ENCODE data around the gene GALM. TPM values are rescaled to one million over a fixed set of nuclear protein-coding genes. Genes with fewer than 3 reads are reported as not detected.

Gene GALM
- total and polyA plus RNA-seq, 2 of the 13 experiments (the other 11 are each of a cell fraction or from before 2014, with no cell fraction given), result 65.5 to 90.0 TPM

- TF ChIP-seq ZFP41 (CRISPR knock-in tag; IDR thresholded peaks at IDR 0.05; ENCODE audit: borderline replicate concordance), result peak; percentile 38; the same call in 1 of the 2 replicates
- TF ChIP-seq POLR2AphosphoS2 (IDR thresholded peaks at IDR 0.05; ENCODE audit: low read depth, low read length), result peak; percentile 98
- no peak for TF ChIP-seq FOSL1 (CRISPR knock-in tag; IDR thresholded peaks at IDR 0.05; ENCODE audit: borderline replicate concordance)
- TF ChIP-seq ZNF761 (CRISPR knock-in tag; conservative IDR thresholded peaks at IDR 0.05), result no peak
- peak; percentile 81 for TF ChIP-seq IRF2 (CRISPR knock-in tag; IDR thresholded peaks at IDR 0.05)
- no peak for TF ChIP-seq ZBTB46 (CRISPR knock-in tag; IDR thresholded peaks at IDR 0.05; ENCODE audit: borderline replicate concordance)
- peak; percentile 86 for TF ChIP-seq ZNF350 (CRISPR knock-in tag; IDR thresholded peaks at IDR 0.05; ENCODE audit: borderline replicate concordance, low read depth)
- peak; percentile 97; the same call in 1 of the 2 replicates for TF ChIP-seq SSRP1 (CRISPR knock-in tag; IDR thresholded peaks at IDR 0.05)
- peak; percentile 56; the same call in 1 of the 2 replicates for TF ChIP-seq EED (CRISPR knock-in tag; IDR thresholded peaks at IDR 0.05)
- no peak for TF ChIP-seq ONECUT2 (CRISPR knock-in tag; IDR thresholded peaks at IDR 0.05)
- TF ChIP-seq PHF5A (CRISPR knock-in tag; IDR thresholded peaks at IDR 0.05; ENCODE audit: low read depth, unreplicated experiment), result peak; percentile 38
- no peak for TF ChIP-seq KAT2B (IDR thresholded peaks at IDR 0.05; ENCODE audit: borderline replicate concordance, low read depth, low read length)
- TF ChIP-seq ZNF335 (CRISPR knock-in tag; IDR thresholded peaks at IDR 0.05), result peak; percentile 62; the same call in 1 of the 2 replicates
- no peak for TF ChIP-seq MAFF (IDR thresholded peaks at IDR 0.05; ENCODE audit: low read depth, low read length)
- peak; percentile 5 for TF ChIP-seq ZNF572 (CRISPR knock-in tag; IDR thresholded peaks at IDR 0.05)
- no peak for TF ChIP-seq KIAA2018 (CRISPR knock-in tag; IDR thresholded peaks at IDR 0.05; ENCODE audit: borderline replicate concordance)
- TF ChIP-seq MAFK (conservative IDR thresholded peaks at IDR 0.05 in 1 of 2, IDR thresholded peaks at IDR 0.05 in 1 of 2; ENCODE audit: low read length in 2 of 2), result no peak
- no peak; the same call in none of the 2 replicates for TF ChIP-seq AKAP8 (CRISPR knock-in tag; IDR thresholded peaks at IDR 0.05)
- no peak for TF ChIP-seq ARNT (IDR thresholded peaks at IDR 0.05)
- TF ChIP-seq NAIF1 (CRISPR knock-in tag; IDR thresholded peaks at IDR 0.05; ENCODE audit: borderline replicate concordance), result peak; percentile 95
- peak; percentile 75; the same call in 1 of the 2 replicates for TF ChIP-seq ZNF562 (CRISPR knock-in tag; IDR thresholded peaks at IDR 0.05; ENCODE audit: borderline replicate concordance)
Measured at GRCh38 chr2:38750891-38751595, 85.1 kb downstream of the GALM start, which contains the start of gene SRSF7 (continued).

Data from HepG2 (cell line).